K562 (cell line): Measurements from ENCODE around the gene CRAT. TPM values are rescaled to one million over a fixed set of nuclear protein-coding genes. Genes with fewer than 3 reads are reported as not detected.

ENCODE experiments used
- CREB3L1 ChIP-seq: fragments of 450-650 bp; IDR thresholded peaks from 2 replicates; pipeline ENCODE4 v1.6.1; 2014; ENCODE audit warnings: low read depth, mild to moderate bottlenecking, moderate library complexity, borderline replicate concordance
- RBFOX2 ChIP-seq: fragments of 200-400 bp; formaldehyde crosslinking; IDR thresholded peaks from 2 replicates; pipeline ENCODE4 v1.6.1; 2017; ENCODE audit warnings: low read depth, mild to moderate bottlenecking, low read length, moderate library complexity
- REST ChIP-seq, 2 experiments: fragments of 450-650 bp; formaldehyde crosslinking in 1 of 2; IDR thresholded peaks; 2 replicates each; pipeline versions ENCODE4 v1.4.0 to v1.6.1; 2014 to 2020; ENCODE audit warnings: mild to moderate bottlenecking in 2 of 2, borderline replicate concordance in 1 of 2, low read depth in 1 of 2
- SMARCA5 ChIP-seq: fragments of 450-650 bp; IDR thresholded peaks from 2 replicates; pipeline ENCODE4 v1.6.1; 2016
- SNAPC5 ChIP-seq: fragments of 250-450 bp; sonication (Bioruptor Pico); IDR thresholded peaks from 2 replicates; pipeline ENCODE4 v1.8.0; 2021; ENCODE audit warnings: moderate library complexity, mild to moderate bottlenecking, inconsistent platforms
- ZFX ChIP-seq: sonication (generic); formaldehyde crosslinking; IDR thresholded peaks from 2 replicates; pipeline ENCODE4 v1.8.0; 2022; ENCODE audit warnings: mild to moderate bottlenecking, missing genetic modification reagents, moderate library complexity
- ZNF407 ChIP-seq: fragments of 450-650 bp; IDR thresholded peaks from 2 replicates; pipeline ENCODE4 v1.6.1; 2016; ENCODE audit warnings: low read depth
- polyA plus RNA-seq, 8 experiments: library from polyadenylated mRNA; depleted of rRNA in 4 of 8; stranded (reverse) in 5 of 8; unstranded in 3 of 8; fragments of >200 nt; fragmentation: Nextera tagmentation in 2 of 8; fragmentation: Illumina TruSeq in 1 of 8; extraction: Ambion mirVana in 2 of 8; extraction: Trizol in 1 of 8; gene quantifications; 2 replicates each; pipeline versions ENCODE4 v1.2.1 to v1.2.3, GENCODE V29; 2011 to 2014; ENCODE audit warnings: inconsistent platforms in 1 of 8, missing spikeins in 1 of 8
- total RNA-seq, 7 experiments: library from RNA; depleted of rRNA in 6 of 7; stranded (reverse); fragments of >200 nt in 6 of 7; fragmentation: Illumina TruSeq in 2 of 7; extraction: Trizol in 2 of 7; gene quantifications; 2 replicates each; pipeline versions ENCODE4 v1.2.1 to v1.2.3, GENCODE V29; 2011 to 2021; ENCODE audit warnings: low replicate concordance in 1 of 7

Gene CRAT
- total and polyA plus RNA-seq, 9 of the 15 experiments (the other 6 are each of a cell fraction or from before 2014, with no cell fraction given) = 0.20 to 13.8 (median 5.4) TPM

GRCh38 chr9:129131300-129132145, 20.9 kb upstream of the CRAT start (continued):
- TF ChIP-seq CREB3L1 = no peak
- no peak for TF ChIP-seq ZFX (CRISPR knock-in tag)
- no peak for TF ChIP-seq SNAPC5 (CRISPR knock-in tag)
- TF ChIP-seq REST (IDR thresholded peaks at IDR 0.05; ENCODE audit: borderline replicate concordance) = peak; percentile 61
- TF ChIP-seq REST (CRISPR knock-in tag; IDR thresholded peaks at IDR 0.05; ENCODE audit: low read depth) = no peak
- 0 out of 2 replicates have a peak, but pooled peaks have one; percentile 32 for TF ChIP-seq SMARCA5
- TF ChIP-seq RBFOX2 = no peak
- no peak for TF ChIP-seq ZNF407
